Activated naive CD8-positive, alpha-beta T cell treated with anti-CD3 and anti-CD28 coated beads for 36 hours (primary cell): ENCODE measurements around the gene CD22. TPM values are rescaled to one million over a fixed set of nuclear protein-coding genes. Genes with fewer than 3 reads are reported as not detected.
"Not testable (repeated sequence)": the region's sequence is repeated elsewhere in the genome, so short reads cannot be mapped to it uniquely, and the experiment has no call there.

Source experiments
- DNase-seq: peaks from one replicate; pipeline ENCODE4 v3.0.0; 2021
- H3K27ac Mint-ChIP-seq: one replicate; pipeline ENCODE4 v1.8.0; 2022; ENCODE audit warnings: mild to moderate bottlenecking, moderate library complexity, mixed read lengths
- H3K27me3 Mint-ChIP-seq: one replicate; pipeline ENCODE4 v1.8.0; 2022; ENCODE audit warnings: mild to moderate bottlenecking, mixed read lengths
- H3K36me3 Mint-ChIP-seq: one replicate; pipeline ENCODE4 v1.8.0; 2021; ENCODE audit warnings: mild to moderate bottlenecking, mixed read lengths
- H3K4me1 Mint-ChIP-seq: one replicate; pipeline ENCODE4 v1.8.0; 2021; ENCODE audit warnings: mixed read lengths
- H3K4me3 Mint-ChIP-seq: one replicate; pipeline ENCODE4 v1.8.0; 2022; ENCODE audit warnings: mild to moderate bottlenecking, moderate library complexity, mixed read lengths
- H3K9me3 Mint-ChIP-seq: one replicate; pipeline ENCODE4 v1.8.0; 2022; ENCODE audit warnings: mixed read lengths
- total RNA-seq, 2 experiments: library from RNA; stranded (reverse); gene quantifications; one replicate each; pipeline ENCODE4 v1.2.3, GENCODE V29; 2021

The CD22 gene
- total RNA-seq: 1 to 10 TPM; 3.0 to 3.2 TPM

- H3K27me3 Mint-ChIP-seq: peaks cover 9% of the 10 kb centered on the region
- H3K36me3 Mint-ChIP-seq: no peaks in the 10 kb centered on the region
- no peak for DNase-seq
- H3K4me1 Mint-ChIP-seq: peaks cover 17% of the 10 kb centered on the region
- H3K4me3 Mint-ChIP-seq: peak within 1 kb of the TSS; percentile 30
- no peaks in the 10 kb centered on the region for H3K9me3 Mint-ChIP-seq
- H3K27ac Mint-ChIP-seq: peak within 1 kb of the TSS; percentile 36
These were observed at the start of gene CD22 for GRCh38 chr19:35328851-35329285. Gene CD22 (plus strand): TSS chr19:35329187. CDS start chr19:35332041, 2,854 bp downstream.

GRCh38 chr19:35279374-35279773 lies 49.6 kb upstream of the CD22 start:
- no peak for DNase-seq
- H3K36me3 Mint-ChIP-seq: peaks cover 5% of the 10 kb centered on the region
- H3K27me3 Mint-ChIP-seq: peaks cover 21% of the 10 kb centered on the region
- H3K4me1 Mint-ChIP-seq: peaks cover 4% of the 10 kb centered on the region
- no peak overlapping the region for H3K4me3 Mint-ChIP-seq
- H3K9me3 Mint-ChIP-seq: no peaks in the 10 kb centered on the region
- H3K27ac Mint-ChIP-seq: no peak overlapping the region

- no peak overlapping the region for H3K27ac Mint-ChIP-seq
These were observed 48.8 kb upstream of the CD22 start for GRCh38 chr19:35279985-35280821.

GRCh38 chr19:35281303-35281702 lies 47.7 kb upstream of the CD22 start:
- H3K4me1 Mint-ChIP-seq: peaks cover 2% of the 10 kb centered on the region
- peaks cover 2% of the 10 kb centered on the region for H3K36me3 Mint-ChIP-seq
- no peaks in the 10 kb centered on the region for H3K9me3 Mint-ChIP-seq
- H3K4me3 Mint-ChIP-seq: no peak overlapping the region
- H3K27ac Mint-ChIP-seq: no peak overlapping the region
- peaks cover 36% of the 10 kb centered on the region for H3K27me3 Mint-ChIP-seq
- DNase-seq: no peak

More at GRCh38 chr19:35279985-35280821, 48.8 kb upstream of the CD22 start:
- peaks cover 29% of the 10 kb centered on the region for H3K27me3 Mint-ChIP-seq
- no peak overlapping the region for H3K4me3 Mint-ChIP-seq
- peaks cover 5% of the 10 kb centered on the region for H3K36me3 Mint-ChIP-seq
- no peaks in the 10 kb centered on the region for H3K9me3 Mint-ChIP-seq
- peaks cover 4% of the 10 kb centered on the region for H3K4me1 Mint-ChIP-seq
- DNase-seq: no peak

- Mint-ChIP-seq H3K36me3 (no peaks in the 10 kb centered on the region), H3K4me1 (peaks cover 2% of the 10 kb centered on the region)
These were observed 44.6 kb upstream of the CD22 start for GRCh38 chr19:35284153-35285094.

GRCh38 chr19:35285095-35285449 lies 43.9 kb upstream of the CD22 start:
- no peak overlapping the region for H3K27ac Mint-ChIP-seq
- H3K27me3 Mint-ChIP-seq: peaks cover 36% of the 10 kb centered on the region
- H3K4me3 Mint-ChIP-seq: no peak overlapping the region
- H3K36me3 Mint-ChIP-seq: no peaks in the 10 kb centered on the region
- no peaks in the 10 kb centered on the region for H3K9me3 Mint-ChIP-seq
- peaks cover 2% of the 10 kb centered on the region for H3K4me1 Mint-ChIP-seq
- no peak for DNase-seq

More at GRCh38 chr19:35284153-35285094, 44.6 kb upstream of the CD22 start:
- H3K27me3 Mint-ChIP-seq: peaks cover 36% of the 10 kb centered on the region
- no peak for DNase-seq
- no peak overlapping the region for H3K4me3 Mint-ChIP-seq
- H3K9me3 Mint-ChIP-seq: no peaks in the 10 kb centered on the region
- no peak overlapping the region for H3K27ac Mint-ChIP-seq

GRCh38 chr19:35285465-35285864 lies 43.5 kb upstream of the CD22 start:
- H3K4me3 Mint-ChIP-seq, H3K9me3 Mint-ChIP-seq, H3K27ac Mint-ChIP-seq, H3K4me1 Mint-ChIP-seq, DNase-seq, H3K36me3 Mint-ChIP-seq: not testable (repeated sequence)
- peaks cover 36% of the 10 kb centered on the region for H3K27me3 Mint-ChIP-seq

- not testable (repeated sequence) for H3K9me3 Mint-ChIP-seq, H3K4me1 Mint-ChIP-seq, H3K27ac Mint-ChIP-seq, DNase-seq, H3K4me3 Mint-ChIP-seq, H3K36me3 Mint-ChIP-seq
- H3K27me3 Mint-ChIP-seq: peaks cover 36% of the 10 kb centered on the region
These were observed 42.9 kb upstream of the CD22 start for GRCh38 chr19:35286101-35286500.

GRCh38 chr19:35287713-35288112 lies 41.3 kb upstream of the CD22 start:
- H3K27me3 Mint-ChIP-seq: peaks cover 30% of the 10 kb centered on the region
- no peak overlapping the region for H3K27ac Mint-ChIP-seq
- no peak for DNase-seq
- H3K9me3 Mint-ChIP-seq: no peaks in the 10 kb centered on the region
- no peaks in the 10 kb centered on the region for H3K4me1 Mint-ChIP-seq
- H3K36me3 Mint-ChIP-seq: no peaks in the 10 kb centered on the region
- no peak overlapping the region for H3K4me3 Mint-ChIP-seq

- Mint-ChIP-seq H3K4me1 (no peaks in the 10 kb centered on the region), H3K4me3 (no peak overlapping the region), H3K36me3 (no peaks in the 10 kb centered on the region), H3K9me3 (no peaks in the 10 kb centered on the region), H3K27ac (no peak overlapping the region), H3K27me3 (peaks cover 24% of the 10 kb centered on the region)
- DNase-seq: no peak
These were observed 40.7 kb upstream of the CD22 start for GRCh38 chr19:35288331-35288730.

GRCh38 chr19:35288906-35289305 lies 40.1 kb upstream of the CD22 start:
- H3K36me3 Mint-ChIP-seq: no peaks in the 10 kb centered on the region
- no peaks in the 10 kb centered on the region for H3K4me1 Mint-ChIP-seq
- H3K4me3 Mint-ChIP-seq: no peak overlapping the region

GRCh38 chr19:35290381-35291127 lies 38.4 kb upstream of the CD22 start:
- Mint-ChIP-seq H3K4me3 (no peak overlapping the region), H3K9me3 (no peaks in the 10 kb centered on the region), H3K36me3 (no peaks in the 10 kb centered on the region), H3K4me1 (no peaks in the 10 kb centered on the region), H3K27ac (no peak overlapping the region), H3K27me3 (peaks cover 4% of the 10 kb centered on the region)
- no peak for DNase-seq

More at GRCh38 chr19:35288906-35289305, 40.1 kb upstream of the CD22 start:
- no peak for DNase-seq
- peaks cover 19% of the 10 kb centered on the region for H3K27me3 Mint-ChIP-seq
- H3K27ac Mint-ChIP-seq: no peak overlapping the region
- no peaks in the 10 kb centered on the region for H3K9me3 Mint-ChIP-seq

GRCh38 chr19:35291259-35291658 lies 37.7 kb upstream of the CD22 start:
- no peak overlapping the region for H3K4me3 Mint-ChIP-seq

GRCh38 chr19:35291916-35292315 lies 37.1 kb upstream of the CD22 start, which contains the start of gene MAG:
Gene MAG (plus strand): TSS chr19:35292161. CDS start chr19:35295409, 3,248 bp downstream.
- Mint-ChIP-seq H3K9me3 (no peaks in the 10 kb centered on the region), H3K4me1 (no peaks in the 10 kb centered on the region), H3K27me3 (no peaks in the 10 kb centered on the region), H3K36me3 (no peaks in the 10 kb centered on the region), H3K4me3 (no peak within 1 kb of the TSS), H3K27ac (no peak within 1 kb of the TSS)
- no peak for DNase-seq

More at GRCh38 chr19:35291259-35291658, 37.7 kb upstream of the CD22 start:
- no peak for DNase-seq
- Mint-ChIP-seq H3K27ac (no peak overlapping the region), H3K36me3 (no peaks in the 10 kb centered on the region), H3K9me3 (no peaks in the 10 kb centered on the region), H3K27me3 (no peaks in the 10 kb centered on the region), H3K4me1 (no peaks in the 10 kb centered on the region)
